Left ventricle myocardium superior (tissue), 1 donor: ENCODE results near the gene TMEM135. TPM values are rescaled to one million over a fixed set of nuclear protein-coding genes. Genes with fewer than 3 reads are reported as not detected.
"Not testable (repeated sequence)": the region's sequence is repeated elsewhere in the genome, so short reads cannot be mapped to it uniquely, and the experiment has no call there.

ENCODE experiments used
- ATAC-seq: fragments of 200-7000 bp; cut with Tn5 transposase; one replicate; pipeline ENCODE4 v1.9.1; 2020; ENCODE audit warnings: mild to moderate bottlenecking, moderate library complexity
- DNase-seq: peaks from one replicate; pipeline ENCODE4 v3.0.0-alpha.2; 2020
- intact Hi-C: fragments of 100-400 bp; cut with micrococcal nuclease; formaldehyde crosslinking; loops from one replicate; pipeline ENCODE4 v1.11.0; 2022
- long read RNA-seq: library from polyadenylated mRNA; unstranded; transcript quantifications from one replicate; pipeline ENCODE4 v2.0.0, GENCODE V29; 2021
- total RNA-seq: library from RNA; stranded (reverse); fragmentation: NEBNext Ultra II Directional; extraction: Animal tissue kit (Norgen Biotek cat#: 25700); gene quantifications from one replicate; pipeline ENCODE4 v1.2.1, GENCODE V29; 2021
- donor health status: DM: no; HTN: yes; CAD: no; lungs with severe emphysema.

Gene TMEM135
- total RNA-seq: 20.1 TPM
- long read RNA-seq, transcript TMEM135-201 (15 exons, 2,433 nt): major isoform, 37 of 47 reads
- long read RNA-seq, partial matches to known transcripts: 3 of 47 reads
- long read RNA-seq, other reads (novel, unspliced or antisense): 5 of 47 reads

DNA sequence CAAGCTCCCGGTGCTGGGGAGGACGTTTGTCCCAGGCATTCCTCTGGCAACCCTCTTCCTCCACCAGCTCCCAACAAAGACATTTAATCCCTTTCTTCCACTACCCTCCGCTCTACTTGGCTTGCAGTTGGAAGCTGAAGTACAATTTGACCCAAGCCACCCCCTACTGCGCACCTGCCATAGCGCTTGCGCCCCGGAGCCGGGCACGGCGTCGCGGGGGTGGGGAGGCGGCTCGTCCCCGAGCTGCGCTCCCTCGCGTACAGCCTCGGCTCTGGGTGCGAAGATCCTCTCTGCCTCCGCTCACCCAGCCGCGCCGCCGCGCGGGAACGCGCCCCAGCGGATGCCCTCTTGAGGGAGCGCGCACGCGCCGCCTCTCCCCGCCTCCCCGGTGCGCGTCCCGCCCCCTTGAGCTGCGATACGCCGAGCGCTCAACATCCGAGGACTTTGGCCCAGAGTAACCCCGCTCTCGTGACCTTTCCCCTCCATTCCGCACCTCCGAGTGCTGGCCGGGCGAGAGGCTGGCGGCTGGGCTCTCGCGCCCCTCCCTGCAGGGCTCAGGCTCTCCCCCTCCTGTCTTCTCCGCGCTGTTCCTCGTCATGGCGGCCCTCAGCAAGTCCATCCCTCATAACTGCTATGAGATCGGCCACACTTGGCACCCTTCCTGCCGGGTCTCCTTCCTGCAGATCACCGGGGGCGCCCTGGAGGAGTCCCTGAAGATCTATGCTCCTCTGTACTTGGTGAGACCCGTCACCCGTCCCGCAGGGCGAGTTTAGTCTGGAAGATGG is at the start of gene TMEM135:
Gene TMEM135, plus strand, starts transcription at position 485 of the 785 bp plus-strand sequence. Its CDS starts 112 bp downstream, at position 597.
- intact Hi-C loops: loop anchor here (10.0 kb wide), 1 partner anchor 83 kb away; the partner anchor contains the start of gene FZD4
- DNase-seq (peak; percentile 97), ATAC-seq (peak; percentile 98)

DNA sequence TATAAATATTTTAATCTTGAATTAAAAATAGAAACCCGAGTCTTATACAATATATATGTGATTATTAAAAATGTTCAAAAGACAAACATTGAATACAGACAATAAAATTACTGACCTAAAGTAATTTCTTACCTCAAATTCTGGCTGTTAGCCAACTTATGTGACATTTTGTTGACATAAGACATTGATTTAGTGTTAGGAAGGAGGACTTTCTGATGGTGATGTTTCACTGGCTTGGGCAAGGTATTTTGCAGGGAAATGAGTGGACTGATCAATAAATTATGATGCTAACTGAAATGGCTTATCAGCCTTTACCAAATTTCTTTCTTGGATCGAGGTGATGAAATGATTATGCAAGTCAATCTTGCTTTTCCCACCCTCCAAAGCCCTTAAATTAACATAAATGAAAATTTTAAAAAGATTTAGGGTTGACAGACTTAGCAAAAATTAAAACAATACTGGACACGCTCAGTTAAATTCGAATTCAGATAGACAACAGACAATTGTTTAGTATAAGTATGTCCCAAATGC is 49.3 kb upstream of the TMEM135 start:
- no peak for ATAC-seq
- intact Hi-C loops: no loop called here
- no peak for DNase-seq

DNA sequence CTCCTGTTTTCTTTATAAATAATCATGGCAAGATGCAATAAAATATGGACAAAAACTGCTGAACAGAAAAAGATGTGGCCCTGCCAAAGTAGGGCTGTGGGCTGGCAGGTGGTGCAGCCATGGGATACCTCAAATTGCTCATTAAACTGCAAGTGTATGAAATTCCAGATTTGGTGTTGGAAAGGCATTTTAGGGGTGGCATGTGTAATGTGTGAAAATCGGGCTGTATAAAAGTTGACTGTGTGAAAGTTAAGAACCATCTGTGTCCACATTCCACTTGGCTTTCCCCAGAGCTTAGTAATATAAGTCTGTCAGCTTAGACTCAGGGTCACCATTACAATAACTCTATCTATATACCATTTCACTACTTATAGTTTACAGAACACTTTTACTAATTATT is 47.7 kb upstream of the TMEM135 start:
- ATAC-seq: peak; percentile 31
- intact Hi-C loops: no loop called here
- DNase-seq: no peak

DNA sequence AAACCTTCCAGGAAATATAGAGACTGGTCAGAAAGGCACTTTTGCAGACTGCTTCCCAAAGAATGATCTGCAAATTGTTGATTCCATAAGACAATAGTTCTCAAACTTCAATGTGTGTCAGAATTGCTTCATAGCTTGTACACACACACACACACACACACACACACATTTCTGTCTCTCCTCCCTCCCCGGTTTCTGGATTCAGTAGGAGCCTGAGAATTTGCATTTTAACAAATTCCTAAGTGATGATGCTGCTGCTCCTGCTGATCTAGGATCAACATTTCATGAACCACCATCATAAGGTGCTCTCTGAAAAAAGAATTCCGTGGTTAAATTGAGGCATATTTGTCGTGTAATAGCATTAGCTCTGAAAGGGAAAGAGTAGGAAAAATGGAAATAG is 47.2 kb upstream of the TMEM135 start:
- ATAC-seq: no peak
- DNase-seq: no peak
- intact Hi-C loops: no loop called here

DNA sequence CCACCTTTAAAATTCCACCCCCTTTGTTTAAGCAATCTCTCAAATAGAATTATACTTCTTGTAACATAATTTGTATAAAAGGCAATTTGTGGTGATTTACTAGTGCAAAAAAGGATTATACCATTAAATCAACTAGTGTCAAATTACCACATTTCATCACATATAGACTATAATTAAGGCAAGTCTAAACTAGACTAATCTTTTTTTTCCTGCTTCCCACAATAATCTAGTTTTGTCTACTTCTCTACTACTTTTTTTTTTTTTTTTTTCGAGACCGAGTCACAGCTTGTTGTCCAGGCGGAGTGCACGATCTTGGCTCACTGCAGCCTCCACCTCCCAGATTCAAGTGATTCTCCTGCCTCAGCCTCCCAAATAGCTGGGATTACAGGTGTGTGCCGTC is 46.4 kb upstream of the TMEM135 start:
- ATAC-seq (no peak), DNase-seq (no peak)
- intact Hi-C loops: no loop called here

DNA sequence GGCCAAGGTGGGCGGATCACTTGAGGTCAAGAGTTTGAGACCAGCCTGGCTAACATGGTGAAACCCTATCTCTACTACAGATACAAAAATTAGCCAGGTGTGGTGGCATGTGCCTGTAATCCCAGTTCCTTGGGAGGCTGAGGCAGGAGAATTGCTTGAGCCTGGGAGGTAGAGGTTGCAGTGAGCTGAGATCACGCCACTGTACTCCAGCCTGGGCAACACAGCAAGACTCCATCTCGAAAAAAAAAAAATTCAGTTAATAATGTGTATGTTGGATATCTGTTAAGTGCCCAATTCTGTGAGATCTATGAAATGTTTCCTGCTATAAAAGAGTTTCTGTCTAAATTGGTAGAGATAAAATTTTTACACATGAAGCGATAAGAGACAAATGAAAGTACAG is 45.4 kb upstream of the TMEM135 start:
- intact Hi-C loops, DNase-seq, ATAC-seq: not testable (repeated sequence)

DNA sequence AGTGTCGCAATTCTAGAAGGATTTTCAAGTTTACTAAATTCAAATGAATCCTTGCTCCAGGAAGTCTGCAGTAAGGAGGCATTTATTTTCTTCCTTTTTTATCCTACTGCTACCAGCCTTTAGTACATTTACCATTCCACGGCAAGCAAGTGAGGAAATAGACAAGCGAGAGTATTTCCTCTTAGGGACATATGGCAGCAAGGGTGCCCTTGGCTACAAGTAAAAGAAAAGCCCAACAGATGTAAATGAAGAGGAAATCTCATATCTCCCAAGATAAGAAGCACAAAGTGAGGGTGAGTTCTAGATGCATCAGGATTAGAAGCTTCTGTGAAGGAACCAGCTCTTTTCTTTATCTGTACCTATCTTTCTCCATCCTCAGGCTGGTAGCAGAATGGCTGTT is 44.7 kb upstream of the TMEM135 start:
- DNase-seq (no peak), ATAC-seq (no peak)
- intact Hi-C loops: no loop called here

DNA sequence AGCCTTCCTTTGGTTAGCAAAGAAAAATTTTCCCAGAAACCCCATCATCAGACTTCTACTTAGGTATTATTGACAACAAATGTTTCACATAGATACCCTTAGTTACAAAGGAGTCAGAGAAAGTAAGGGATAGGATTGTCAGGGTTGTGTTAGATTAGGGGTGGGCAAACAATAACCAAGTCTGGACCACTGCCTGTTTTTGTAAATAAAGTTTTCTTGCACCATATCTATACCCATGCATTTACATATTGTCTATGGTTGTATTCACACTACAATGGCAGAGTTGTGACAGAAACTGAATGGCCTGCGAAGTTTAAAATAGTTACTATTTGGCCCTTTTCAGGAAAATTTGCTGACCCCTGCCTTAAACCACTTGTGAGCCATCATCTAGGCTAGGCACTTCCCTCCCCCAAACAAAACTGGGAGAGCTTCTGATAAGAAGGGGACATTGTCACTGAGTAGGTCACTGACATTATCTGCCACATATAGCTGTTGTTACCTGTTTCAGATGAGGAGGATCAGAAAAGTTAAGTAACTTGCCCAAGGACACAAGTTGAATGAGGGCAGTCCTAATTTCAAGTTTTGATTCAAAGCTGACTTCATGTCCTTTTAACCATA is 40.7 kb upstream of the TMEM135 start:
- ATAC-seq (no peak), DNase-seq (no peak)
- intact Hi-C loops: no loop called here

DNA sequence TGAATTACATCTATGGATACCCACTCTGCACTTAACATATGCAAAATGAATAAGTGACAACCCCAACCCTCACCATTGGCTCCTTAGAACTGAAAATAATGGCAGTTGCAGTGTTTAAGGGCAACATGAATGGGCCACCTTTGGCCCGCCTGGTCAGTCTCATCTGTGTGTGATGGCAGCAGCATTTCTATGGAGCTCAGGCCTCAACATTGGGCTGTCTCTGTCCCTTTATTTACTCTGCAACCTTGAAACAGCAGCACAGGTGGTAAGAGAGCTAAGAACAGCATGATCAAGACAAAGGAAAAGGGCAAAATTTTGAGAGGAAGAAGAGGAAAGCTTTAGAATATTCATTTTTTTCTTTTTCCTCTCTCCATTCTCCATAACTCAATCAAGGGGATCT is 38.3 kb upstream of the TMEM135 start:
- ATAC-seq (no peak), DNase-seq (no peak)
- intact Hi-C loops: no loop called here

DNA sequence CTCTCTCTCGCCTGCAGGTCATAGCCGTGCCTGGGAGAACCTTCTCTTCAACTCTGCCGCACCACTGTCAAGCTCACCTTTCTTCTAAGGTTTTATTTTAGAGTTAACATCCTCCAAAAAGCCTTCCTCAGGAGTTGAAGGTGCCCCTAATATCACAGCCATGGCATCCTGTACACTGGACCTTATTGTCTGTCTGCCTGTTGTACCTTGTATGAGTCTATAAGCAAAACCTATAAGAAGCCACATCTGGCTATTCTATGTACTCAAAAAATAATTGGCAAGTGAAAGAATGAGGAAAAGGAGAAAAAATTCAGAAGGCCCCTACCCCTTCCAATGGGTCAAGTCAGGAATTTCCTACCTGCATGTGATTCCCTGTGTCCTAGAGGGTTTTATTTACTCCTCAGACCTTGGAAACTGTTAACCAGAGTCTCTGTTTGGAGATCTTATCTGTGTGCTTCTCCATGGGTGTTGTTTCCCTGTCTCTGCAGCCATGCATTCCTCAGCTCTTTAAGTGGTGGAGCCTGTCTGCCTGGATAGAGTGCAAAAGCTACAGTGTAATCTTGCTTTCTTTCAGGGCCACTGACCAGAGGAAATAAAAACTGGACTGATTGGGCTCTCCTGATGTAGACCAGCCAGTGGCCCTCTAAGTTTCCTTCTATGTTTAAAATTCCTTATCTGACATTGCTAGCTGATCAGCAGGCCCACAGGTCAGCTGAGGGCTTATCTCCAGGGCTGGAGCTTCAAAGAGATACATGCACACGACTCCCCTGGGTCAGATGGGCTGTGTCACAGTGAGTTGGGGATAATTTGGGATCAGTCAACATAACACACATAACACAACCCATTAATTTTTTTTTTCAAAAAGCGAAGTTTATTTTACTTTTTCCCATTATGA is 37.6 kb upstream of the TMEM135 start:
- ATAC-seq (peak; percentile 84), DNase-seq (peak; percentile 39)
- intact Hi-C loops: no loop called here

DNA sequence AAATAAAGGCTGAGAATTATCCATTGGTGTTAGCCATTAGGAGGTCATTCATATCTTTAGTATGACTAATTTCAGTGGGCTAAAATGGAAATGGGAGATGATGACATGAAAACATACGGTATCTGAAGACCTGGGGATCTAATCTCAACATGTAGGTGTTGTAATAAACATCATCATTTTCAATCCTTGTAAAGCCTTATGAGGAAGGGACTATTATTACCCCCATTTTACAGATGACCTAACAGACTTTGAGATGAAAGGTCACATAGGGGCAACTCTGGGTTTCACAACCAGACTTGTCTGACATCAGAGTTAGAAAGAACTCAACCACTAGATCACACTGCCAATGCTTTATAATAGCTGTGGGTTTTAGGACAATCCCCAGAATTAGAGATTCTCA is 34.8 kb upstream of the TMEM135 start:
- no peak for ATAC-seq

DNA sequence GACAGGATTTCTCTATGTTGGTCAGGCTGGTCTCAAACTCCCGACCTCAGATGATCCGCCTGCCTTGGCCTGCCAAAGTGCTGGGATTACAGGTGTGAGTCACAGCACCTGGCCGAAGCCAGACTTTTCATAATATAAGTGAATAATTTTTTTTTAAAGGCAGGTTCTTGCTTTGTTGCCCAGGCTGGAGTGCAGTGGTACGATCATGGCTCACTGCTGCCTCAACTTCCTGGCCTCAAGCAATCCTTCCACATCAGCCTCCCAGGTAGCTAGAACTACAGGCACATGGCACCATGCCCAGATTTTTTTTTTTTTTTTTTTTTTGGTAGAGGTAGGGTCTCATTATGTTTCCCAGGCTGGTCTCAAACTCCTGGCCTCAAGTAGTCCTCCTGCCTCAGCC is 33.5 kb upstream of the TMEM135 start:
- intact Hi-C loops: not testable (repeated sequence)

More for the DNA sequence above, 34.8 kb upstream of the TMEM135 start:
- DNase-seq: no peak
- intact Hi-C loops: no loop called here

DNA sequence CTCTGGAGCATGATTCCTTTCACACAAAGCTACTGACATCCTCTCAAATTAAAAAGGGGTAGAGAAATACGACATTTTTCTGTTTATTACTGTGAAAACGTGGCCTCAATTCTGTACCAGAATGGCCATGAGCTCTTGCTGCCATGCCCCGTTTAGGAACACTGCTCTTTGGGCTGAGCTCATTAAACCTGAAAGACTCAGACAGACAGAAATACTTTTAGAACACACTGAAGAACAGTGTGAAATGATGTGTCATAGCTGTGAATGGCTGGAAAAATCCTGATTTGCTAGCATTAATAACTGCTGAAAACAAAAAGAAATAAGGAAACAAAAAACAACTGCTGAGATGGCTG is 32.2 kb upstream of the TMEM135 start:
- ATAC-seq (no peak), DNase-seq (no peak)
- intact Hi-C loops: no loop called here

More for the DNA sequence above, 33.5 kb upstream of the TMEM135 start:
- ATAC-seq, DNase-seq: not testable (repeated sequence)

DNA sequence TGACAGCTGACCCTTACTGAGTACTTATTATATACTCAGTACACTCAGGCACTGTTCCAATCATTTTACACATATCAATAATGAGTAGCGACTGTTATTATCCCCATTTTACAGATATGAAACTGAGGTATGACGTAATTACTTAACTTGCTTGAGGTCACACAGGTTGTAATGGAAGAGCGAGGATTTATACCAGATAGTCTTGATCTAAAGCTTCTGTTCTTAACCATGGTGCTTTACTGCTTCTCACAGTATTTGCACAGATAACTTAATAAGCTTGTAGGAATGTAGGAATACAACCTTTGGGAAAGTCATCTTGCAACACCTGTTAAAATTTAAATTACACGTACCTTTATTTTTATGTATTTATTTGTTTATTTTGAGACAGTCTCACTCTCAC is 31.7 kb upstream of the TMEM135 start:
- DNase-seq (no peak), ATAC-seq (no peak)
- intact Hi-C loops: no loop called here

DNA sequence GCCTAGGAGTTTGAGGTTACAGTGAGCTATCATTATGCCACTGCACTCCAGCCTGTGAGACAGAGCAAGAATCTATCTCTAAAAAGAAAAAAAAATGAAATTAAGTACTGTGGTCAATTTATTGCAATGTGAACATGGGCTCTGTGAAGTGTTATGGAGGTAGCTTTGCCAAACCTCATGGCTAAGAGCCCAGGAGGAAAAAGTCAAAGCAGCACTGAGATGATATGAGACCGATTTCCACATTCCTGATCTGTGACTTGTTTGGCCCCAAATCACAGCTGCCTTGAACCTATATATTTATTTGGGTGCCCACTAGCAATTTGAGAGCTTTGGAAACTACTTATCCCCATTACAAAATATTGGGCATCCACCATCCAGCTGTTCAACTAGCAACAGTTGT is 29.8 kb upstream of the TMEM135 start:
- intact Hi-C loops: no loop called here

DNA sequence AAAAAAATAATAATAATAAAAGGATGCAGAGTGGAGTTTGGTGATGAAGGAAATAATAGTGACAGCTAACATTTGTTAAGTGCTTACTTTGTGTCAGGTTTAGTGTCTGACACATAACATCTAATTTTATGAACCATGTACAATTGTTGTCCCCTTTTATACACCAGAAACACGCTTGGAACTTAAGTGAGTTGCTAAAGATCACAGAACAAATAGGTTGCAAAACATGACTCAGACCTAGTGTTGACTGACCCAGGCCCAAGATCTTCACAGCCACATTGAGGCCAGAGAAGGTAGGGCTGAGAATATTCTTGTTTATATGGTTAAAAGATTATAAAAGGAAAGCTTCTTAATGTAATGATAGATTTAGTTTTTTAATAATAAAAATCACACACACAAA is 25.6 kb upstream of the TMEM135 start:
- intact Hi-C loops: no loop called here
- ATAC-seq (no peak), DNase-seq (no peak)

More for the DNA sequence above, 29.8 kb upstream of the TMEM135 start:
- ATAC-seq (peak; percentile 30), DNase-seq (no peak)

DNA sequence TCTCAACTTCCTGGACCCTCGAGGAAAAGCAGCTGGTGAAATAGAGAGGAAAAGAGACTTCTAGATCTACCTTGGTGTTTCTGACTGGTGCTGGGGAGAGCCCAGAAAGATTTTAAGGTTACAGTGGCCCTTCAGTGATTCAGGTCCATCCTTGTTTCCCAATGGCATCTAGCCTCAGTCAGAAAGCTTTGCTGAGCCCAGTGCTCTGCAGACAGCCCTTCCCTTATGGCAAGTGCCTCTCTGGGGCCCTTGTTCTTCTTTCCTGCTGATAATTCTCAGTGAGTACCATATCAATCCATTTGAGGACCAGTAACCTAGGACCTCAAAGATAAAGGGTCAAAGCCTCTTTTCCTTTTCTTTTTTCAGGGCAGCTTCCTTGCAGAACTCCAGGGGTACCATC is 25.1 kb upstream of the TMEM135 start:
- DNase-seq: no peak
- ATAC-seq: no peak
- intact Hi-C loops: no loop called here

DNA sequence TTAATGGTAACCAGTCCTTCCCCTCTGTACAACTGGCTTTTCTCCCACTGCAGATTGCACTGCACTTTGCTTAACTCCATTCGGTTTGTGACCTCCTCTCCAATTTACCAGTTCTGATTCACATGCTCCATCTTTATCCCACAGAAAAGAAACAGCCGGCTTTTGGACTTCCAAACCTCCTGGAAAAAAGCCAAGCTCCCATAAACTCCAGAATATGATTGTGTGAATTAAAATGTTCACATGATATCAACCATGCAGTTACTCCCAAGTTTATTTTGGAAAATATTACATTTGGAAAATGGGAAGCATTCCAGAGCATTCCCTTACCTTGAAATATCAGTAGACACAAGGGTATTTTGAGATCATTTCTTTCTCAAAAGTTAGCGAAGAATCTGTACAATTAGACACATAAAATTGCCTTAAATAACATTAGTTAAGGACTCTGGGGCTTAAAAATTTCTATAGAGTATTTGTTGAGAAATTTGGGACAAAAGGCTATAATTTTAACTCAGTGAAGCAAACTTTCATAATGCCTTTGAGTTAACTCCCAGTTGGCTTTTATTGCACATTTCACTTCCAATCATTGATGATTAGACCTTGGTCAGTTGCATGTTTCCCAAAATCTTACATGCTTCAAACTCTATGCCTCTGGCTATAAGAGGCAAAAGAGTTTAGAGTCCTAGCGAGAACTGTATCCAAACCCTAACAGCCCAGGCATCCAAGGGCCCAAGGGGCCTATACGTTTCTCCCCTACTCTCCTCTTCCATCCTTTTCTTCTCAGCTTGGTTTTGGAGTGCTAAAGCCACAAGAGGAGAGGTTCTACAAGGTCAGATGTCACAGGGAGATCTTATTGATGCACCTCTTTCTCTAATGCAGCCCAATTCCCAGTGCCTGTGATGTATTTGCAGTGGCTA is 23.6 kb upstream of the TMEM135 start:
- no peak for DNase-seq
- intact Hi-C loops: no loop called here
- ATAC-seq: peak; percentile 34
